GM12891 (cell line): ENCODE measurements around the gene C2CD3.

Experiments used
- PAX5 ChIP-seq: IDR thresholded peaks from 2 replicates; pipeline ENCODE4 v1.6.1; 2011; ENCODE audit warnings: low read length, moderate library complexity, mild to moderate bottlenecking; ENCODE audit not compliant: insufficient read depth, severe bottlenecking
- POLR2A ChIP-seq: IDR thresholded peaks from 2 replicates; pipeline ENCODE4 v1.6.1; 2011; ENCODE audit warnings: low read depth, low read length, control low read depth
- POLR2AphosphoS5 ChIP-seq: IDR thresholded peaks from 2 replicates; pipeline ENCODE4 v1.6.1; 2011; ENCODE audit warnings: low read depth, low read length, control low read depth

- TF ChIP-seq POLR2A (no peak), PAX5 (no peak), POLR2AphosphoS5 (no peak)
Measured at GRCh38 chr11:74138021-74138420, 32.8 kb downstream of the C2CD3 start.
